Lung (tissue), 12 donors: ENCODE measurements around the gene PRRT2. TPM values are rescaled to one million over a fixed set of nuclear protein-coding genes. Genes with fewer than 3 reads are reported as not detected.

ENCODE experiments used
- ATAC-seq: fragments of 200-7000 bp; cut with Tn5 transposase; one replicate; pipeline ENCODE4 v1.9.1; 2020; ENCODE audit warnings: moderate number of reproducible peaks; ENCODE audit not compliant: insufficient read depth, low FRiP score
- DNase-seq, 3 donors: peaks; one replicate each; pipeline ENCODE4 v3.0.0-alpha.2; 2013 to 2017
- H3K27ac ChIP-seq, 2 donors: one replicate each; pipeline ENCODE4 v1.5.1; 2013; ENCODE audit warnings: mild to moderate bottlenecking in 2 of 2, moderate library complexity in 2 of 2, control low read depth in 1 of 2, inconsistent platforms in 1 of 2, low read depth in 1 of 2, low read length in 1 of 2
- H3K27me3 ChIP-seq, 3 donors: one replicate each; pipeline ENCODE4 v1.5.1; 2013; ENCODE audit warnings: low read length in 2 of 3; ENCODE audit not compliant: control insufficient read depth in 3 of 3, insufficient read depth in 3 of 3
- H3K36me3 ChIP-seq, 4 donors: one replicate each; pipeline ENCODE4 v1.5.1; 2013; ENCODE audit warnings: low read length in 4 of 4, mild to moderate bottlenecking in 1 of 4, moderate library complexity in 1 of 4; ENCODE audit not compliant: control insufficient read depth in 4 of 4, insufficient read depth in 4 of 4
- H3K4me1 ChIP-seq, 5 donors: one replicate each; pipeline ENCODE4 v1.5.1; 2013; ENCODE audit warnings: low read length in 5 of 5, mild to moderate bottlenecking in 2 of 5, moderate library complexity in 1 of 5; ENCODE audit not compliant: control insufficient read depth in 5 of 5, insufficient read depth in 5 of 5
- H3K4me3 ChIP-seq: one replicate; pipeline ENCODE4 v1.5.1; 2013; ENCODE audit warnings: mild to moderate bottlenecking, control low read depth, moderate library complexity
- H3K9ac ChIP-seq, 2 donors: one replicate each; pipeline ENCODE4 v1.5.1; 2013; ENCODE audit warnings: low read length in 2 of 2, control low read depth in 1 of 2; ENCODE audit not compliant: insufficient read depth in 1 of 2
- H3K9me3 ChIP-seq, 4 donors: one replicate each; pipeline ENCODE4 v1.5.1; 2013; ENCODE audit warnings: low read length in 3 of 4, mild to moderate bottlenecking in 1 of 4, moderate library complexity in 1 of 4; ENCODE audit not compliant: control insufficient read depth in 4 of 4, insufficient read depth in 3 of 4
- CTCF ChIP-seq: IDR thresholded peaks from 2 replicates; pipeline ENCODE4 v1.5.1; 2012; ENCODE audit warnings: mild to moderate bottlenecking; ENCODE audit errors: control extremely low read depth, extremely low read depth
- WGBS, 2 donors: extraction: QIAGEN DNeasy Blood & Tissue Kit; methylation state at CpG; one replicate each; pipeline ENCODE4 v1.1.7; 2013; 5-methylcytosine and 5-hydroxymethylcytosine counted together
- polyA plus RNA-seq, 2 donors: library from polyadenylated mRNA; stranded (reverse); fragments of 200-250 nt; gene quantifications; one replicate each; pipeline ENCODE4 v1.2.1, GENCODE V29; 2013
- total RNA-seq, 2 donors: library from RNA; depleted of rRNA in 1 of 2; stranded (reverse); fragments of >200 nt in 1 of 2; gene quantifications; one replicate each; pipeline ENCODE4 v1.2.1, GENCODE V29; 2014 to 2021
- donor health status: control.
- donor health status: control.
- donor health status: Bipolar disorder and iron deficiency.
- donor health status: healthy.
- donor health status: DM: yes; HTN: yes; CAD: no.

The PRRT2 gene
- total and polyA plus RNA-seq, 4 donors: 0.49 to 6.5 (median 1.5) TPM

- peaks cover 0 to 10% (median 2%) of the 10 kb centered on the region in 5 donors for H3K4me1 ChIP-seq
- H3K9ac ChIP-seq: no peak overlapping the region
- H3K36me3 ChIP-seq: peaks cover 0 to 20% (median 14%) of the 10 kb centered on the region in 4 donors
- ATAC-seq (no peak), DNase-seq (no peak)
- 92 to 93% methylated on average over 9 of the region's 9 CpGs for WGBS, 2 donors
- no peaks in the 10 kb centered on the region for H3K27me3 ChIP-seq
- H3K9me3 ChIP-seq: no peaks in the 10 kb centered on the region
- no peak for TF ChIP-seq CTCF
- H3K4me3 ChIP-seq: no peak overlapping the region
- H3K27ac ChIP-seq: no peak overlapping the region
Observed at GRCh38 chr16:29860218-29860617, 48.2 kb downstream of the PRRT2 start.

GRCh38 chr16:29862383-29862883, 50.4 kb downstream of the PRRT2 start:
- no peaks in the 10 kb centered on the region for H3K9me3 ChIP-seq
- peaks cover 0 to 20% (median 14%) of the 10 kb centered on the region in 4 donors for H3K36me3 ChIP-seq
- peak overlapping the region; percentile 84 for H3K4me3 ChIP-seq
- no peak for TF ChIP-seq CTCF
- H3K27ac ChIP-seq: peak overlapping the region; percentile 85 to 86
- peak overlapping the region; percentile 26 to 42 for H3K9ac ChIP-seq
- ATAC-seq: peak; percentile 12
- no peaks in the 10 kb centered on the region for H3K27me3 ChIP-seq
- DNase-seq: peak in 1 of 3 donors; percentile 16
- 1 to 3% methylated on average over 27 of the region's 27 CpGs for WGBS, 2 donors
- H3K4me1 ChIP-seq: peaks cover 0 to 10% (median 2%) of the 10 kb centered on the region in 5 donors

- DNase-seq: peak; percentile 96 to 99 (median 98)
- 0% methylated on average over 49 to 57 of the region's 57 CpGs for WGBS, 2 donors
- H3K36me3 ChIP-seq: peaks cover 0 to 20% (median 14%) of the 10 kb centered on the region in 4 donors
- peak; percentile 91 for ATAC-seq
- H3K4me3 ChIP-seq: peak within 1 kb of the TSS; percentile 84
- peaks cover 0 to 10% (median 2%) of the 10 kb centered on the region in 5 donors for H3K4me1 ChIP-seq
- peak within 1 kb of the TSS; percentile 85 to 86 for H3K27ac ChIP-seq
- H3K27me3 ChIP-seq: no peaks in the 10 kb centered on the region
- no peaks in the 10 kb centered on the region for H3K9me3 ChIP-seq
- peak; percentile 75 for TF ChIP-seq CTCF
- peak within 1 kb of the TSS; percentile 42 to 97 for H3K9ac ChIP-seq
Observed at GRCh38 chr16:29862884-29863668, 51.1 kb downstream of the PRRT2 start, which contains the start of gene CDIPT. Gene CDIPT (minus strand): TSS chr16:29863226. CDS start chr16:29862857, 369 bp downstream.
